Measurements from ENCODE around the gene RIPPLY3.
"Not testable (repeated sequence)": the region's sequence is repeated elsewhere in the genome, so short reads cannot be mapped to it uniquely, and the experiment has no call there.

RIPPLY3 gene

DNA sequence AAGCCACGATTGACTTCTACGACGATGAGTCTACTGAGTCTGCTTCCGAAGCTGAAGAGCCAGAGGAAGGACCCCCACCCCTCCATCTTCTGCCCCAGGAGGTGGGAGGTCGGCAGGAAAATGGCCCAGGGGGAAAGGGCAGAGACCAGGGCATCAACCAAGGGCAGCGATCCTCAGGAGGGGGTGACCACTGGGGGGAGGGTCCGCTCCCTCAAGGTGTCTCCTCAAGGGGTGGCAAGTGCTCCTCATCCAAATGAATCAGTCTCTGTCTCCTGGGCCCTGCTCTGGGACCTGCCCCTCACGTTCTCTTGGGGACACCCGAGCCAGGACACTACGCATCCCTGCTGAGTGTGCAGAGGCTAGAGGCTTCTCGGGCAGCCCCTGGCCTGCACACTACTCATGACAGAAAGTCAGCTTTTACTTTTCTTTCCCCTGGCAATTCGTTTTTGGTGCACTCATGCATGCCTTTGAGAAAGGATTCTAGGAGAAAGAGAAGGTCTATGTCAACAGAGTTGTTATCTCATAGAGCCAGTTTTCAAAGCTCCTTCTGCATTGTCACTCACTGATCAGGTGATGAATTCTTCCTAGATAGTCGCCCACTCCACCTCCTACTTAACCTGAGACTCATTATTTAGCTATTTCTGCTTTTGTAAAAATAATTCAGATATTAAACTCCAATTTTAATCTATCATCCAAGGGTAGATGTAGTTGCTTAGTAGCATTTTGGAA lies 11.6 kb downstream of the RIPPLY3 start:
- DNase-seq (ENCODE audit: low read depth): no peak

GRCh38 chr21:37026499-37026898 lies 20.0 kb downstream of the RIPPLY3 start:
- DNase-seq (ENCODE audit: low read depth): no peak

GRCh38 chr21:37028570-37028969 lies 22.1 kb downstream of the RIPPLY3 start:
- DNase-seq (ENCODE audit: low read depth): no peak

GRCh38 chr21:37030864-37031263 lies 24.4 kb downstream of the RIPPLY3 start:
- DNase-seq (ENCODE audit: low read depth): no peak

GRCh38 chr21:37032293-37032692 lies 25.8 kb downstream of the RIPPLY3 start:
- no peak for DNase-seq (ENCODE audit: low read depth)

- no peak for DNase-seq (ENCODE audit: low read depth)
These were observed 26.5 kb downstream of the RIPPLY3 start for GRCh38 chr21:37032877-37033471.

GRCh38 chr21:37034394-37034793 lies 27.9 kb downstream of the RIPPLY3 start:
- DNase-seq (ENCODE audit: low read depth): not testable (repeated sequence)

DNA sequence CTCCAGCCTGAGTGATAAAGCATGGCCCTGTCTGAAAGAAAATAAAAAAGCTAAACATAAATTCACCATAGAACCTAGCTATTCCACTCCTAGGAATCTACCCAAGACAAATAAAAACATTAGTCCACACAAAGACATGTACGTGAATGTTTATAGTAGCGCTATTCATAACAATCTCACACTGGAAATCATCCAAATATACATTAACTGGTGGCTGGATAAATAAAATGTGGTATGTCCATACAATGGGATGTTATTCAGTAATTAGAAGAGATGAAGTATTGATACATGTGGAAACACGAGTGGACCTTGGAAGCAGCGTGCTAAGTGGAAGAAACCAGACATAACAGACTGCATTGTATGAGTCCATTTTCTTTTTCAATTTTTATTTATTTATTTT lies 29.7 kb downstream of the RIPPLY3 start:
- DNase-seq (ENCODE audit: low read depth): no peak

- no peak for DNase-seq (ENCODE audit: low read depth)
These were observed 33.0 kb downstream of the RIPPLY3 start for GRCh38 chr21:37039411-37040075.

DNA sequence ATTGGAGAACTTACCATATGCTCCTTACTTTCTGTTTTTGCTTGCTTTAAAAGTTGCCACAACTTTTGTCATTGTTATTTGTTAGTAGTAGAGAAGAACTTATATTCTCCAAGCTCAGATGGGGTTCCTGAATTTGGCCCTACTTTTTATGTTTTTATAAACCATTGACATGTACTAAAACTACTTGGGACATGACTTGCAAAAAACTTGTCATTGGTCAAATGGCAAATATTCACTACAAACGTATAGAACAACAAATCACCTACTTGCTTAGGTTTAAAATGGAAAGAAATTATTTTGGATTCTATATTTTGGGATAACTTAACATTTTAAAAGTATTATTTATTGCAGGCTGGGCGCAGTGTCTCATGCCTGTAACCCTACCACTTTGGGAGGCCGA lies 33.7 kb downstream of the RIPPLY3 start:
- DNase-seq (ENCODE audit: low read depth): no peak

DNA sequence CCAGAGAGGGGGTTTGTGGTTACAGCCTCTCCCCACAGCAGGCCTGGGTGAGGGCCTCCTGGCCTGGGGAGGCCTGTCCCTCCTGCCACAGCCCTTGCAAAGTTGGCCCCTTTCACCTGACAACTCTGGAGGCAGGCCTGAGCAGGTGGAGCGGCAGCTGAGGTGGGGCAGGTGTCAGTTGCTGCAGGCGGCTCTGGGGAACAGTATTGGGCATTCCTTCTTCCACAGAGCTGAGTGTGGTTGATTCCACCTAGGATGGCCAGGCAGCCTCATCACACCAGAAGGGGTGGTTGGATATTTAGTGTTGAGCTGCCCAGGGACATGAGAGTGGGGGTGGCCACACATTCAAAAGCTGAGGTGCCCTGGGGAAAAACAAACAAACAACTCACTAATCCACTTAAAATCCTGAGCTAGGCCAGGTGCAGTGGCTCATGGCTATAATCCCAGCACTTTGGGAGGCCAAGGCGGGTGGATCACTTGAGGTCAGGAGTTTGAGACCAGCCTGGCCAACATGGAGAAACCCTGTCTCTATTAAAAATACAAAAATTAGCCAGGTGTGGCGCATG lies 35.3 kb downstream of the RIPPLY3 start:
- no peak for DNase-seq (ENCODE audit: low read depth)

GRCh38 chr21:37043818-37044217 lies 37.3 kb downstream of the RIPPLY3 start:
- no peak for DNase-seq (ENCODE audit: low read depth)

GRCh38 chr21:37044643-37045042 lies 38.1 kb downstream of the RIPPLY3 start:
- no peak for DNase-seq (ENCODE audit: low read depth)

GRCh38 chr21:37045149-37045548 lies 38.6 kb downstream of the RIPPLY3 start:
- no peak for DNase-seq (ENCODE audit: low read depth)

DNA sequence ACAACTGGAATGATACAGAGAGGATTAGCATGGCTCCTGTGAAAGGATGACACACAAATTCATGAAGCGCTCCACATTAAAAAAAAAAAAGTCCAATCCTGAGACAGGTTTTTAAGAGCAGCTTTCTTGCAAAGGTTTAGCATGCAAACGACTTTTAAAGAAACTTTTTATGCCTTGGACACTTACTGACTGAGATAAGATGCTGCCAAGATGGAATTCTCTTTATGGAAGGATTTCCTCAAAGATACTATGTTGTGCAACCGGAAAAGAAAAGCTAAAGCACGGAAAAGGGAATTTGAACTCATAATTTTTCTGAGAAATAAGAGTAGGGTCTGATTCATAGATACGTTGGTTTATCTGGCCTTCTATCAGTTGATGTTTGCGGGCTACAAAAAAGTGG lies 39.1 kb downstream of the RIPPLY3 start:
- DNase-seq (ENCODE audit: low read depth): no peak

DNA sequence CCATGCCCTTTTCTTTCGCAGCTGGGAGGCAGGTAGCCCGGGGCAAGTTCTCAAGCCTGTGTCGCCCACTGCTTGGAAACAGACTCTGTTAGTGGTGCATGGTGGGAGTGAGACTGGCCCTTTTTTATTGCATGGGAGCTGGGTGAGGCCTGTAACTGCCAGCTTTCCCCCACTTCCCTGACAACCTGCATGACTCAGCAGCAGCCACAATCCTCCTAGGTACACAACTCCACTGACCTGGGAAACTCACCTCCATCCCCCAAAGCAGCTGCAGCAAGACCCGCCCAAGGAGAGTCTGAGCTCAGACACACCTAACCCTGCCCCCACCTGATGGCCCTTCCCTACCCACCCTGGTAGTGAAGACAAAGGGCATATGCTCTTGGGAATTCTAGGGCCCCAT lies 40.6 kb downstream of the RIPPLY3 start:
- DNase-seq (ENCODE audit: low read depth): no peak

DNA sequence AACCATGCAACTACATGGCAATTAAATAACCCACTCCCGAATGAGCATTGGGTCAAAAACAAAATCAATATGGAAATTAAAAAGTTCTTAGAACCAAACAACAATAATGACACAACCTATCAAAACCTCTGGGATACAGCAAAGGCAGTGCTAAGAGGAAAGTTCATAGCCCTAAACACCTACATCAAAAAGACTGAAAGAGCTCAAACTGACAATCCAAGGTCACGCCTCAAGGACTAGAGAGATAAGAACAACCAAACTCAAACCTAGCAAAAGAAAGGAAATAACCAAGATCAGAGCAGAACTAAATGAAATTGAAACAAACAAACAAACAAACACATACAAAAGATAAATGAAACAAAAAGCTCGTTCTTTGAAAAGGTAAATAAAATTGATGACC lies 43.2 kb downstream of the RIPPLY3 start:
- not testable (repeated sequence) for DNase-seq (ENCODE audit: low read depth)

DNA sequence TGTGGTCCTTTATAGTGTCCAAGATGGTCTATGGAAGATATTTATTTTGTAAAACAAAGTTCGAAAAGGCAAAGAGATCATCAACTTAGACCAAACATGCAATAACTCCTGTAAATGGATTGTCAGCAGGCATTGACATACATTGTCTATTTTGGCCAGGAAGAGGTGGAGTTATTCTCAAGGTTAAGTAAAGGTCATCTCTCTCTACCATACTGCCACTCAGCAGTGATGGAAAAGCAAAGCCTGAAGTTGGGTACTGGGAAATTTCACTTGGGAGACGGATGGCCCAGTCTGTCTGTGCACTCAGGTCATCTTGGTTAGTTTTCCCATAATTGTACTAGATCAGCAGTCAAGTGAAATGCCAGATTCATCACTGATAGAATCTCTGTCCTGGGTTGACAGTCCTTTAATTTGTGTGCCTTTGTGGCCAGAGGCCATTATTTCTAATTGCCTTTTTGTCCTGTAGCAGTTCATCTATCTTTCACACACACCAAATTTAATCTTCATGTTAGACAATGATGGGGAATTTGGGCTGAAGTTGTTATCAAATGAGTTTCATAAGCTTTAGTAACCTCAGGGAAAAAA lies 48.9 kb downstream of the RIPPLY3 start:
- DNase-seq (ENCODE audit: low read depth): no peak

- no peak for DNase-seq (ENCODE audit: low read depth)
These were observed 51.1 kb downstream of the RIPPLY3 start for GRCh38 chr21:37057614-37058013.

DNA sequence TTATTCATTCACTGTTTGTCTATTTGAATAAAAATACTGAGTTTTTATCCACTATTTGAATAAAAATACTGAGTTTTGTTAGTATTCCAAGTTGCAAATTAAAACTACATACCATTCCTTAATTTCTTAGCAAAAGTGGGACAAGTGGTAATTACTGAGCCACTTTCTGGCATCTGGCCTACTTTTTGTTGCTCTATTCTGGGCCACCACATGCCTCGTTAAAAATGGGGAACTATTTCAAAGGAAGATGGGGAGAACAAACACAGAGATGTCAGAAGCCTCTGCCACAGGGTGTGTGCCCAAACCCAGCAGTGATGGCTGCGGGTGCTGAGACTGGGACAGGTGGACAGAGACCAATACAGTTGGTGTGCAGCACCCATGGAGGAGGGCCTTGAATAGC lies 51.8 kb downstream of the RIPPLY3 start:
- DNase-seq (ENCODE audit: low read depth): no peak

DNA sequence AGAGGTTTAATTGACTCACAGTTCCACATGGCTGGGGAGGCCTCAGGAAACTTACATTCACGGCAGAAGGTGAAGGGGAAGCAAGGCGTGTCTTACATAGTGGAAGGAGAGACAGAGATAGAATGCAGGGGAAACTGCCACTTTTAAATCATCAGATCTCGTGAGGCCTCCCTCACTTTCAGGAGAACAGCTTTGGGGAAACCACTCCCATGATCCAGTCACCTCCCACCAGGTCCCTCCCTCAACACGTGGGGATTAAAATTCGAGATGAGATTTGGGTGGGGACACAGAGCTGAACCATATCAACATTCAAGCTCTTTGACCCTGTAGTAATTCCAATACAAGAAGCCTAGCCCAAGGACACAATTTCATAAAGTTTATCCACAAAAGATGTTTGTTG lies 52.7 kb downstream of the RIPPLY3 start:
- DNase-seq (ENCODE audit: low read depth): no peak

GRCh38 chr21:37060296-37060695 lies 53.8 kb downstream of the RIPPLY3 start:
- no peak for DNase-seq (ENCODE audit: low read depth)

Measured in stimulated activated CD8-positive, alpha-beta memory T cell treated with anti-CD3 and anti-CD28 coated beads, Interleukin-4, amount 100 ng/mL, for 24 hours (primary cell).